ENCODE data around the gene DEPDC7. TPM values are rescaled to one million over a fixed set of nuclear protein-coding genes. Genes with fewer than 3 reads are reported as not detected.

The DEPDC7 gene
- total RNA-seq, 1 experiment from 2014 or later = 7.5 TPM

- no peak for DNase-seq (ENCODE audit: low read depth, low spot score)
- POLR2A ChIA-PET = interaction anchor here (0.6 kb wide), 1 partner anchor 122 kb away, joined by 5 read pairs; no protein-coding TSS in a partner anchor
- TF ChIP-seq REST (IDR thresholded peaks at IDR 0.05; ENCODE audit: insufficient read depth in 1 of 2, low read depth in 2 of 2, low read length in 1 of 2) (no peak), SIN3A (IDR thresholded peaks at IDR 0.05; ENCODE audit: borderline replicate concordance, insufficient read depth, low read depth, low read length) (no peak), POLR2AphosphoS5 (IDR thresholded peaks at IDR 0.05; ENCODE audit: low read depth, low read length) (no peak), TCF7L2 (IDR thresholded peaks at IDR 0.05; ENCODE audit: low read depth, low read length) (no peak), CTCF (IDR thresholded peaks at IDR 0.05) (no peak)
- no peak overlapping the region for H3K27ac ChIP-seq (ENCODE audit: low read length)
- 0 out of 2 replicates have a peak, but pooled peaks have one; percentile 34 for ATAC-seq
- H3K27me3 ChIP-seq (ENCODE audit: control insufficient read depth, insufficient read depth, low read length) = no peaks in the 10 kb centered on the region
- H3K9me3 ChIP-seq (ENCODE audit: control insufficient read depth, insufficient read depth, low read depth, low read length) = no peaks in the 10 kb centered on the region
- no peaks in the 10 kb centered on the region for H3K36me3 ChIP-seq (ENCODE audit: control insufficient read depth, insufficient read depth, low read length)
- no TSS peak for BruUV-seq (replicated peaks)
- intact Hi-C loops (cut with micrococcal nuclease; ENCODE audit: unreplicated experiment) = no loop called here
- no peak overlapping the region for H3K4me3 ChIP-seq (ENCODE audit: low read depth in 2 of 2, low read length in 2 of 2)
- CTCF ChIA-PET = no interaction called here
- in situ Hi-C loops (cut with HindIII; ENCODE audit: low pct_unique_long_range_greater_than_20kb, low sequenced_read_pairs) = no loop called here
- H3K4me1 ChIP-seq (ENCODE audit: control insufficient read depth, insufficient read depth, low read length) = no peaks in the 10 kb centered on the region
These were observed 13.7 kb upstream of the DEPDC7 start for GRCh38 chr11:33001751-33002542.

GRCh38 chr11:33005175-33005574 is 10.5 kb upstream of the DEPDC7 start:
- ChIA-PET CTCF (no interaction called here), POLR2A (interaction anchor here (0.7 kb wide), 1 partner anchor 32 kb away, joined by 7 read pairs; no protein-coding TSS in a partner anchor)
- DNase-seq (ENCODE audit: low read depth, low spot score) (no peak), ATAC-seq (no peak)
- Histone ChIP-seq H3K27me3 (ENCODE audit: control insufficient read depth, insufficient read depth, low read length) (no peaks in the 10 kb centered on the region), H3K36me3 (ENCODE audit: control insufficient read depth, insufficient read depth, low read length) (no peaks in the 10 kb centered on the region), H3K4me1 (ENCODE audit: control insufficient read depth, insufficient read depth, low read length) (no peaks in the 10 kb centered on the region), H3K9me3 (ENCODE audit: control insufficient read depth, insufficient read depth, low read depth, low read length) (no peaks in the 10 kb centered on the region), H3K27ac (ENCODE audit: low read length) (no peak overlapping the region), H3K4me3 (ENCODE audit: low read depth in 2 of 2, low read length in 2 of 2) (no peak overlapping the region)
- BruUV-seq (replicated peaks) = no TSS peak
- intact Hi-C loops (cut with micrococcal nuclease; ENCODE audit: unreplicated experiment) = no loop called here
- in situ Hi-C loops (cut with HindIII; ENCODE audit: low pct_unique_long_range_greater_than_20kb, low sequenced_read_pairs) = no loop called here
- TF ChIP-seq SIN3A (IDR thresholded peaks at IDR 0.05; ENCODE audit: borderline replicate concordance, insufficient read depth, low read depth, low read length) = no peak
- TF ChIP-seq REST (IDR thresholded peaks at IDR 0.05; ENCODE audit: insufficient read depth in 1 of 2, low read depth in 2 of 2, low read length in 1 of 2) = no peak
- no peak for TF ChIP-seq CTCF (IDR thresholded peaks at IDR 0.05)
- TF ChIP-seq TCF7L2 (IDR thresholded peaks at IDR 0.05; ENCODE audit: low read depth, low read length) = no peak
- no peak for TF ChIP-seq POLR2AphosphoS5 (IDR thresholded peaks at IDR 0.05; ENCODE audit: low read depth, low read length)

Data from Panc1 (cell line).